ENCODE results near the gene MTARC2.

- TF ChIP-seq CTCF (conservative IDR thresholded peaks at IDR 0.05; ENCODE audit: low read depth, low read length): no peak
- TF ChIP-seq EZH2 (IDR thresholded peaks at IDR 0.05; ENCODE audit: low read length, unreplicated experiment): no peak
- no peak for TF ChIP-seq EZH2phosphoT487 (IDR thresholded peaks at IDR 0.05; ENCODE audit: borderline replicate concordance, low read length)
Measured at GRCh38 chr1:220797044-220797443, 48.9 kb downstream of the MTARC2 start.

Measured in PC-3 (cell line).